Activated CD8-positive, alpha-beta T cell treated with anti-CD3 and anti-CD28 coated beads, Interleukin-2, amount 10 ng/mL, durations not matched to agents 7 days and 5 days (primary cell): Measurements from ENCODE around the gene PRELID1. TPM values are rescaled to one million over a fixed set of nuclear protein-coding genes. Genes with fewer than 3 reads are reported as not detected.
"Not testable (repeated sequence)": the region's sequence is repeated elsewhere in the genome, so short reads cannot be mapped to it uniquely, and the experiment has no call there.

ENCODE experiments used
- ATAC-seq: fragments of 150-1000 bp; cut with Tn5 transposase; one replicate; pipeline ENCODE4 v1.10.0; 2021; ENCODE audit warnings: moderate library complexity
- CTCF ChIA-PET: fragments of 350-600 bp; sonication (Branson Sonifier 250); formaldehyde crosslinking; loops from one replicate; lab custom pipeline; 2021; ENCODE audit warnings: antibody characterized with exemption; lab: Charles Lee
- POLR2A ChIA-PET: fragments of 350-600 bp; sonication (Branson Sonifier 250); formaldehyde crosslinking; loops from one replicate; lab custom pipeline; 2021; ENCODE audit warnings: antibody characterized with exemption; lab: Charles Lee
- DNase-seq: peaks from one replicate; pipeline ENCODE4 v3.0.0-alpha.2; 2020
- H3K27ac Mint-ChIP-seq: one replicate; pipeline ENCODE4 v1.8.0; 2021; ENCODE audit warnings: mild to moderate bottlenecking, mixed read lengths
- H3K27me3 Mint-ChIP-seq: one replicate; pipeline ENCODE4 v1.8.0; 2021; ENCODE audit warnings: low read depth, mixed read lengths
- H3K36me3 Mint-ChIP-seq: one replicate; pipeline ENCODE4 v1.8.0; 2021; ENCODE audit warnings: low read depth, mixed read lengths
- H3K4me1 Mint-ChIP-seq: one replicate; pipeline ENCODE4 v1.8.0; 2021; ENCODE audit warnings: low read depth, mixed read lengths
- H3K4me3 Mint-ChIP-seq: one replicate; pipeline ENCODE4 v1.8.0; 2021; ENCODE audit warnings: mild to moderate bottlenecking, mixed read lengths
- H3K9me3 Mint-ChIP-seq: one replicate; pipeline ENCODE4 v1.8.0; 2022; ENCODE audit warnings: mixed read lengths; ENCODE audit not compliant: insufficient read depth
- total RNA-seq, 2 experiments: library from RNA; stranded (reverse); gene quantifications; one replicate each; pipeline ENCODE4 v1.2.3, GENCODE V29; 2021

Gene PRELID1
- total RNA-seq: 100 to 1,000 TPM; 152 to 154 TPM

- H3K9me3 Mint-ChIP-seq: no peaks in the 10 kb centered on the region
- H3K27ac Mint-ChIP-seq: peak within 1 kb of the TSS; percentile 90
- CTCF ChIA-PET: interaction anchor here (1.0 to 1.5 kb wide), 3 partner anchors 10 to 232 kb away, joined by 3 to 5 read pairs (median 5); no protein-coding TSS in a partner anchor
- H3K4me3 Mint-ChIP-seq: peak within 1 kb of the TSS; percentile 93
- H3K4me1 Mint-ChIP-seq: peaks cover 81% of the 10 kb centered on the region
- H3K27me3 Mint-ChIP-seq: no peaks in the 10 kb centered on the region
- POLR2A ChIA-PET: interaction anchor here (0.5 to 1.4 kb wide), 5 partner anchors 9 to 184 kb away, joined by 3 to 7 read pairs (median 3); partner anchors contain the start of gene MXD3
- H3K36me3 Mint-ChIP-seq: peaks cover 69% of the 10 kb centered on the region
- DNase-seq (peak; percentile 90), ATAC-seq (peak; percentile 58)
Measured at GRCh38 chr5:177303121-177303924, at the start of gene PRELID1, which contains the start of gene RAB24. TSS of gene PRELID1 (plus strand) at chr5:177303799. CDS start at chr5:177303986, 187 bp downstream. TSS of gene RAB24 (minus strand) at chr5:177303719. CDS start at chr5:177303288, 431 bp downstream.

- ATAC-seq (no peak), DNase-seq (no peak)
- ChIA-PET POLR2A (interaction anchor here (0.6 kb wide), 1 partner anchor 115 kb away, joined by 3 read pairs; no protein-coding TSS in a partner anchor), CTCF (no interaction called here)
- Mint-ChIP-seq H3K36me3 (peaks cover 61% of the 10 kb centered on the region), H3K27me3 (no peaks in the 10 kb centered on the region), H3K9me3 (no peaks in the 10 kb centered on the region), H3K4me3 (no peak overlapping the region), H3K27ac (no peak overlapping the region), H3K4me1 (peaks cover 8% of the 10 kb centered on the region)
Measured at GRCh38 chr5:177256296-177256695, 47.3 kb upstream of the PRELID1 start.

- H3K36me3 Mint-ChIP-seq: peaks cover 64% of the 10 kb centered on the region
- H3K27ac Mint-ChIP-seq, POLR2A ChIA-PET, ATAC-seq, H3K4me3 Mint-ChIP-seq, H3K27me3 Mint-ChIP-seq, H3K4me1 Mint-ChIP-seq, DNase-seq, H3K9me3 Mint-ChIP-seq, CTCF ChIA-PET: not testable (repeated sequence)
Measured at GRCh38 chr5:177258711-177259110, 44.9 kb upstream of the PRELID1 start.

GRCh38 chr5:177260961-177261360 is 42.6 kb upstream of the PRELID1 start:
- ATAC-seq (no peak), DNase-seq (no peak)
- H3K9me3 Mint-ChIP-seq: no peaks in the 10 kb centered on the region
- POLR2A ChIA-PET: no interaction called here
- no peaks in the 10 kb centered on the region for H3K27me3 Mint-ChIP-seq
- H3K27ac Mint-ChIP-seq: no peak overlapping the region
- CTCF ChIA-PET: no interaction called here
- peaks cover 63% of the 10 kb centered on the region for H3K36me3 Mint-ChIP-seq
- no peak overlapping the region for H3K4me3 Mint-ChIP-seq
- peaks cover 4% of the 10 kb centered on the region for H3K4me1 Mint-ChIP-seq

- Mint-ChIP-seq H3K4me3 (no peak overlapping the region), H3K9me3 (no peaks in the 10 kb centered on the region), H3K27me3 (no peaks in the 10 kb centered on the region), H3K27ac (no peak overlapping the region), H3K36me3 (peaks cover 66% of the 10 kb centered on the region), H3K4me1 (peaks cover under 1% of the 10 kb centered on the region)
- ATAC-seq: no peak
- no peak for DNase-seq
- ChIA-PET CTCF (no interaction called here), POLR2A (no interaction called here)
Measured at GRCh38 chr5:177261510-177261909, 42.1 kb upstream of the PRELID1 start.

- POLR2A ChIA-PET: interaction anchor here (0.5 kb wide), 1 partner anchor 916 kb away, joined by 3 read pairs; no protein-coding TSS in a partner anchor
- no peaks in the 10 kb centered on the region for H3K9me3 Mint-ChIP-seq
- H3K4me1 Mint-ChIP-seq: no peaks in the 10 kb centered on the region
- no peak overlapping the region for H3K27ac Mint-ChIP-seq
- H3K27me3 Mint-ChIP-seq: no peaks in the 10 kb centered on the region
- DNase-seq (no peak), ATAC-seq (no peak)
- H3K4me3 Mint-ChIP-seq: no peak overlapping the region
- H3K36me3 Mint-ChIP-seq: peaks cover 62% of the 10 kb centered on the region
- CTCF ChIA-PET: interaction anchor here (0.9 to 1.8 kb wide), 4 partner anchors 9 to 152 kb away, joined by 3 to 5 read pairs (median 4); no protein-coding TSS in a partner anchor
Measured at GRCh38 chr5:177264178-177264577, 39.4 kb upstream of the PRELID1 start.

GRCh38 chr5:177265395-177265794 is 38.2 kb upstream of the PRELID1 start:
- Mint-ChIP-seq H3K27ac (no peak overlapping the region), H3K4me3 (no peak overlapping the region), H3K27me3 (no peaks in the 10 kb centered on the region), H3K9me3 (no peaks in the 10 kb centered on the region), H3K4me1 (no peaks in the 10 kb centered on the region), H3K36me3 (peaks cover 57% of the 10 kb centered on the region)
- CTCF ChIA-PET: no interaction called here
- no peak for DNase-seq
- POLR2A ChIA-PET: no interaction called here
- no peak for ATAC-seq

GRCh38 chr5:177269232-177269895 is 34.2 kb upstream of the PRELID1 start:
- DNase-seq: no peak
- no peaks in the 10 kb centered on the region for H3K9me3 Mint-ChIP-seq
- no peaks in the 10 kb centered on the region for H3K27me3 Mint-ChIP-seq
- no peak for ATAC-seq
- H3K36me3 Mint-ChIP-seq: peaks cover 56% of the 10 kb centered on the region
- H3K4me1 Mint-ChIP-seq: no peaks in the 10 kb centered on the region
- no peak overlapping the region for H3K27ac Mint-ChIP-seq
- ChIA-PET POLR2A (no interaction called here), CTCF (interaction anchor here (1.0 to 2.7 kb wide), 4 partner anchors 9 to 156 kb away, joined by 3 to 18 read pairs (median 4); no protein-coding TSS in a partner anchor)
- no peak overlapping the region for H3K4me3 Mint-ChIP-seq

- DNase-seq: no peak
- no peaks in the 10 kb centered on the region for H3K27me3 Mint-ChIP-seq
- H3K4me1 Mint-ChIP-seq: no peaks in the 10 kb centered on the region
- H3K4me3 Mint-ChIP-seq: no peak overlapping the region
- no peak for ATAC-seq
- no peaks in the 10 kb centered on the region for H3K9me3 Mint-ChIP-seq
- ChIA-PET CTCF (interaction anchor here (1.0 to 2.7 kb wide), 4 partner anchors 9 to 157 kb away, joined by 3 to 18 read pairs (median 4); no protein-coding TSS in a partner anchor), POLR2A (no interaction called here)
- H3K36me3 Mint-ChIP-seq: peaks cover 54% of the 10 kb centered on the region
- no peak overlapping the region for H3K27ac Mint-ChIP-seq
Measured at GRCh38 chr5:177269976-177270375, 33.6 kb upstream of the PRELID1 start.

GRCh38 chr5:177270653-177271052 is 32.9 kb upstream of the PRELID1 start:
- Mint-ChIP-seq H3K36me3 (peaks cover 55% of the 10 kb centered on the region), H3K27ac (no peak overlapping the region), H3K9me3 (no peaks in the 10 kb centered on the region), H3K4me3 (no peak overlapping the region), H3K4me1 (no peaks in the 10 kb centered on the region), H3K27me3 (no peaks in the 10 kb centered on the region)
- no peak for ATAC-seq
- ChIA-PET POLR2A (no interaction called here), CTCF (interaction anchor here (0.6 to 2.7 kb wide), 5 partner anchors 8 to 583 kb away, joined by 3 to 18 read pairs (median 4); no protein-coding TSS in a partner anchor)
- DNase-seq: no peak

- ATAC-seq (no peak), DNase-seq (no peak)
- Mint-ChIP-seq H3K4me3 (no peak overlapping the region), H3K27me3 (no peaks in the 10 kb centered on the region), H3K4me1 (no peaks in the 10 kb centered on the region), H3K36me3 (peaks cover 53% of the 10 kb centered on the region), H3K27ac (no peak overlapping the region), H3K9me3 (no peaks in the 10 kb centered on the region)
- CTCF ChIA-PET: interaction anchor here (0.6 to 2.7 kb wide), 4 partner anchors 8 to 583 kb away, joined by 3 to 18 read pairs (median 4); no protein-coding TSS in a partner anchor
- POLR2A ChIA-PET: no interaction called here
Measured at GRCh38 chr5:177271113-177271512, 32.5 kb upstream of the PRELID1 start.
